Measurements from ENCODE around the gene DAG1. TPM values are rescaled to one million over a fixed set of nuclear protein-coding genes. Genes with fewer than 3 reads are reported as not detected.

The DAG1 gene
- polyA plus RNA-seq, 3 donors = 3.9 to 5.8 (median 4.2) TPM

- Histone ChIP-seq H3K79me2 (ENCODE audit: insufficient read depth, low read length) (peaks cover 10% of the 10 kb centered on the region), H2AFZ (ENCODE audit: insufficient read depth, low read depth, low read length, poor library complexity, severe bottlenecking) (no peak overlapping the region), H3K4me2 (replicated peaks; ENCODE audit: extremely low read depth, low read length, poor library complexity, severe bottlenecking) (peak overlapping the region; percentile 78), H3K4me3 (replicated peaks in 1 of 3; ENCODE audit: low read depth in 2 of 3, low read length in 3 of 3) (peak overlapping the region in 1 of 3 experiments; percentile 93), H3K27me3 (ENCODE audit: control insufficient read depth in 2 of 2, insufficient read depth in 2 of 2, low read length in 2 of 2) (no peaks in the 10 kb centered on the region), H3K27ac (ENCODE audit: low read depth in 1 of 2, low read length in 2 of 2) (no peak overlapping the region), H4K20me1 (ENCODE audit: insufficient read depth, low read length) (peaks cover 24% of the 10 kb centered on the region), H3K36me3 (replicated peaks in 1 of 2; ENCODE audit: control insufficient read depth in 1 of 2, insufficient read depth in 2 of 2, low read length in 2 of 2) (no peaks in the 10 kb centered on the region), H3K9me3 (replicated peaks in 1 of 2; ENCODE audit: control insufficient read depth in 1 of 2, insufficient read depth in 1 of 2, low read length in 2 of 2) (no peaks in the 10 kb centered on the region), H3K4me1 (ENCODE audit: control insufficient read depth in 1 of 2, insufficient read depth in 2 of 2, low read length in 2 of 2) (peaks cover 31 to 38% of the 10 kb centered on the region in 2 donors), H3K9ac (ENCODE audit: insufficient read depth, low read length, poor library complexity, severe bottlenecking) (no peak overlapping the region)
- Mint-ChIP-seq H3K36me3 (peaks cover 12 to 30% of the 10 kb centered on the region in 2 donors), H3K27me3 (ENCODE audit: low read depth in 3 of 3) (peaks cover 23 to 35% (median 26%) of the 10 kb centered on the region in 3 donors), H3K4me1 (peaks cover 36% of the 10 kb centered on the region), H3K27ac (peak overlapping the region in 1 of 7 donors; percentile 15), H3K9me3 (peaks cover 0 to 12% (median 0%) of the 10 kb centered on the region in 7 donors), H3K4me3 (peak overlapping the region in 1 of 2 donors; percentile 90)
- WGBS (ENCODE audit: insufficient coverage) = 100% methylated on average over 6 of the region's 6 CpGs
- TF ChIP-seq CTCF (IDR thresholded peaks at IDR 0.05) = no peak
- no peak for DNase-seq
- intact Hi-C loops (cut with micrococcal nuclease) = loop anchor here in 1 of 2 donors (5.0 kb wide), 1 partner anchor 200 kb away; the partner anchor contains the start of gene APEH
Measured at GRCh38 chr3:49471856-49472495, 1.9 kb downstream of the DAG1 start.

GRCh38 chr3:49476563-49476962 lies 6.5 kb downstream of the DAG1 start:
- no peaks in the 10 kb centered on the region for H3K9me3 ChIP-seq (replicated peaks in 1 of 2; ENCODE audit: control insufficient read depth in 1 of 2, insufficient read depth in 1 of 2, low read length in 2 of 2)
- H3K27me3 ChIP-seq (ENCODE audit: control insufficient read depth in 2 of 2, insufficient read depth in 2 of 2, low read length in 2 of 2) = peaks cover 0 to 3% of the 10 kb centered on the region in 2 donors
- no peak overlapping the region for H3K27ac ChIP-seq (ENCODE audit: low read depth in 1 of 2, low read length in 2 of 2)
- no peak for TF ChIP-seq CTCF (IDR thresholded peaks at IDR 0.05)
- no peak overlapping the region for H3K4me3 Mint-ChIP-seq
- intact Hi-C loops (cut with micrococcal nuclease) = no loop called here
- peaks cover 13 to 14% of the 10 kb centered on the region in 2 donors for H3K4me1 ChIP-seq (ENCODE audit: control insufficient read depth in 1 of 2, insufficient read depth in 2 of 2, low read length in 2 of 2)
- peaks cover 0 to 16% (median 4%) of the 10 kb centered on the region in 7 donors for H3K9me3 Mint-ChIP-seq
- peak overlapping the region in 3 of 7 donors; percentile 32 to 75 (median 53) for H3K27ac Mint-ChIP-seq
- no CpG with 5 or more reads among the region's 1 CpG for WGBS (ENCODE audit: insufficient coverage)
- peaks cover 18% of the 10 kb centered on the region for H3K4me1 Mint-ChIP-seq
- peaks cover 38% of the 10 kb centered on the region for H4K20me1 ChIP-seq (ENCODE audit: insufficient read depth, low read length)
- H3K9ac ChIP-seq (ENCODE audit: insufficient read depth, low read length, poor library complexity, severe bottlenecking) = no peak overlapping the region
- peaks cover 33 to 68% of the 10 kb centered on the region in 2 donors for H3K36me3 Mint-ChIP-seq
- no peak overlapping the region for H2AFZ ChIP-seq (ENCODE audit: insufficient read depth, low read depth, low read length, poor library complexity, severe bottlenecking)
- H3K27me3 Mint-ChIP-seq (ENCODE audit: low read depth in 3 of 3) = peaks cover 35 to 51% (median 37%) of the 10 kb centered on the region in 3 donors
- H3K4me3 ChIP-seq (replicated peaks in 1 of 3; ENCODE audit: low read depth in 2 of 3, low read length in 3 of 3) = no peak overlapping the region
- peaks cover 11 to 24% of the 10 kb centered on the region in 2 donors for H3K36me3 ChIP-seq (replicated peaks in 1 of 2; ENCODE audit: control insufficient read depth in 1 of 2, insufficient read depth in 2 of 2, low read length in 2 of 2)
- peak; percentile 20 to 69 (median 21) for DNase-seq
- H3K4me2 ChIP-seq (replicated peaks; ENCODE audit: extremely low read depth, low read length, poor library complexity, severe bottlenecking) = no peak overlapping the region
- peaks cover 8% of the 10 kb centered on the region for H3K79me2 ChIP-seq (ENCODE audit: insufficient read depth, low read length)

All from CD14-positive monocyte (primary cell).